NB4 (cell line): ENCODE results near the gene TNFRSF12A.

Experiments used
- CTCF ChIP-seq: IDR thresholded peaks from one replicate; pipeline ENCODE4 v1.5.1; 2012; ENCODE audit warnings: low read depth, low read length
- MYC ChIP-seq: IDR thresholded peaks from 2 replicates; pipeline ENCODE4 v1.6.1; 2011; ENCODE audit warnings: low read depth, low read length

GRCh38 chr16:3012828-3013420 lies 7.2 kb upstream of the TNFRSF12A start, which contains the start of gene CLDN9:
- TF ChIP-seq CTCF: no peak
- TF ChIP-seq MYC: no peak
